Mesothelial cell of epicardium (in vitro differentiated cells): Measurements from ENCODE around the gene PIM3. TPM values are rescaled to one million over a fixed set of nuclear protein-coding genes. Genes with fewer than 3 reads are reported as not detected.

Experiments used
- DNase-seq, 2 experiments: peaks; one replicate each; pipeline ENCODE4 v3.0.0; 2021; ENCODE audit warnings: low spot score in 2 of 2; ENCODE audit not compliant: unreplicated experiment in 2 of 2
- H3K27ac Mint-ChIP-seq: 2 replicates; pipeline ENCODE4 v1.8.0; 2021; ENCODE audit warnings: mixed read lengths
- H3K27me3 Mint-ChIP-seq: 2 replicates; pipeline ENCODE4 v1.8.0; 2021; ENCODE audit warnings: low read depth, mixed read lengths
- H3K36me3 Mint-ChIP-seq: 2 replicates; pipeline ENCODE4 v1.8.0; 2021; ENCODE audit warnings: mixed read lengths
- H3K4me1 Mint-ChIP-seq: 2 replicates; pipeline ENCODE4 v1.8.0; 2021; ENCODE audit warnings: mixed read lengths
- H3K4me3 Mint-ChIP-seq: 2 replicates; pipeline ENCODE4 v1.8.0; 2021; ENCODE audit warnings: mild to moderate bottlenecking, moderate library complexity, mixed read lengths
- H3K9me3 Mint-ChIP-seq: 2 replicates; pipeline ENCODE4 v1.8.0; 2021; ENCODE audit warnings: mixed read lengths
- CTCF ChIP-seq: fragments of 200-600 bp; sonication (generic); IDR thresholded peaks from one replicate; pipeline ENCODE4 v1.5.0; 2021; ENCODE audit warnings: antibody characterized with exemption; ENCODE audit not compliant: unreplicated experiment
- total RNA-seq: library from RNA; stranded (reverse); gene quantifications from 3 replicates; pipeline ENCODE4 v1.2.1, GENCODE V29; 2021

PIM3 gene
- total RNA-seq, 1 donor from 2014 or later: 59.8 TPM

DNA sequence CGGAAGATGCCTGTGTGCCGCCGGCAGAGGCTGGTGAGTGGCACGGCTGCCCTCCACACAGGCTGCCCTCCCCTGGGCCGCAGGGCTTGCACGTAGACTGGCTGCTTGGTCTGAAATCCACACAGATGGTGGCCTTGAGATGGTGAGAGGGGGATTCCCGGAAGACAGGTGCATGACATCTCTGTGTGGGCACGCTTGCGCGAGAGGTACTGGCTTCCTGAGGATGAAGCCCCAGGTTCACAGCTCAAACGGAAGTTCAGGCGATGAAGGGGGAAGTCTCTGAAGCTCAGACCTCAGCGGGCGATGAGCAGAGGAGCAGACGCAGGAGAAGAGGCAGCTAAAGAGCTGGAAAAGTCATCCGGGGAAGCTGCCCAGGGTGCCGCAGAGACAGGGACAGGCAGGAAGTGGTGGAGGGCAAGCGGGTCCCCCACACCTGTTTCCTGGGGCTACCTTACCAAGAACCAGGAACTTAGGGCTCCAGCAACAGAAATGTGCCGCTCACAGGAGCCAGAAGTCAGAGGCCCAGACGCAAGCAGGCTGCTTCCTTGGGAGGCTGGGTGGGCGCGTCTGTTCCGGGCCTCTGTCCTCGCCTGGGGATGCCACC, 34.9 kb upstream of the PIM3 start:
- no peak for TF ChIP-seq CTCF
- no peak for DNase-seq
- Mint-ChIP-seq H3K9me3 (no peaks in the 10 kb centered on the region), H3K4me3 (no peak overlapping the region), H3K27me3 (no peaks in the 10 kb centered on the region), H3K36me3 (peaks cover 5% of the 10 kb centered on the region), H3K27ac (no peak overlapping the region), H3K4me1 (no peaks in the 10 kb centered on the region)

GRCh38 chr22:49926916-49927315, 33.7 kb upstream of the PIM3 start:
- Mint-ChIP-seq H3K4me3 (no peak overlapping the region), H3K36me3 (no peaks in the 10 kb centered on the region), H3K9me3 (no peaks in the 10 kb centered on the region)

GRCh38 chr22:49927483-49928184, 32.9 kb upstream of the PIM3 start:
- Mint-ChIP-seq H3K4me1 (peaks cover 7% of the 10 kb centered on the region), H3K27me3 (no peaks in the 10 kb centered on the region), H3K27ac (no peak overlapping the region), H3K36me3 (no peaks in the 10 kb centered on the region), H3K4me3 (no peak overlapping the region), H3K9me3 (no peaks in the 10 kb centered on the region)
- no peak for DNase-seq
- TF ChIP-seq CTCF: no peak

More at GRCh38 chr22:49926916-49927315, 33.7 kb upstream of the PIM3 start:
- Mint-ChIP-seq H3K4me1 (peaks cover 7% of the 10 kb centered on the region), H3K27ac (no peak overlapping the region), H3K27me3 (no peaks in the 10 kb centered on the region)
- TF ChIP-seq CTCF: no peak
- DNase-seq: no peak

DNA sequence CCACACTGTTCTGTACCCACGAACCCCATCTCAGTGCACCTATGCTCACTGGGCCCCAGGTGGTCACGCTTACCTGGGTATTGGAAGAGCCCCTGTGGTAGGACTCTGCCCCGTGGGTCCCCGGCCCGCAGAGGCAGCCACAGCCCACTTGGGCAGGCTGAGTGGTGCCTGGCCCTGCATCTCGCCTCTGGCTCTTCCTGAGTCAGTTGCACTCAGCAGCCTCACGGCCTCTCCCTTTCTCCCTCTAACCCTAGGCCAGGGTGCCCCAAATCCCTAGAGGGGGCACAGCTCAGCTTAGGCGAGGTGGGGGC, 32.4 kb upstream of the PIM3 start:
- DNase-seq: no peak
- Mint-ChIP-seq H3K27ac (no peak overlapping the region), H3K4me3 (no peak overlapping the region), H3K27me3 (no peaks in the 10 kb centered on the region), H3K9me3 (no peaks in the 10 kb centered on the region), H3K36me3 (no peaks in the 10 kb centered on the region), H3K4me1 (peaks cover 7% of the 10 kb centered on the region)
- no peak for TF ChIP-seq CTCF

- Mint-ChIP-seq H3K4me1 (peaks cover 7% of the 10 kb centered on the region), H3K27ac (no peak overlapping the region), H3K4me3 (peak overlapping the region; percentile 15), H3K9me3 (no peaks in the 10 kb centered on the region), H3K36me3 (no peaks in the 10 kb centered on the region), H3K27me3 (no peaks in the 10 kb centered on the region)
- DNase-seq: no peak
- no peak for TF ChIP-seq CTCF
These were observed 31.9 kb upstream of the PIM3 start for GRCh38 chr22:49928555-49929210.
